A673 (cell line): ENCODE data around the gene BACH2.

Source experiments
- EZH2 ChIP-seq: fragments of 200-600 bp; sonication (generic); IDR thresholded peaks from 2 replicates; pipeline ENCODE4 v1.6.1; 2017; ENCODE audit warnings: borderline replicate concordance, low read depth, mild to moderate bottlenecking, mixed read lengths, antibody characterized with exemption, low read length; ENCODE audit not compliant: poor library complexity, severe bottlenecking
- TF ChIP-seq, protein P1 (sequence below): fragments of 300-800, 200-600 bp; sonication (generic); conservative IDR thresholded peaks from 2 replicates; pipeline ENCODE4 v1.5.1; 2017; ENCODE audit warnings: low read depth, mild to moderate bottlenecking, antibody characterized with exemption, low read length, moderate library complexity, mixed read lengths

DNA sequence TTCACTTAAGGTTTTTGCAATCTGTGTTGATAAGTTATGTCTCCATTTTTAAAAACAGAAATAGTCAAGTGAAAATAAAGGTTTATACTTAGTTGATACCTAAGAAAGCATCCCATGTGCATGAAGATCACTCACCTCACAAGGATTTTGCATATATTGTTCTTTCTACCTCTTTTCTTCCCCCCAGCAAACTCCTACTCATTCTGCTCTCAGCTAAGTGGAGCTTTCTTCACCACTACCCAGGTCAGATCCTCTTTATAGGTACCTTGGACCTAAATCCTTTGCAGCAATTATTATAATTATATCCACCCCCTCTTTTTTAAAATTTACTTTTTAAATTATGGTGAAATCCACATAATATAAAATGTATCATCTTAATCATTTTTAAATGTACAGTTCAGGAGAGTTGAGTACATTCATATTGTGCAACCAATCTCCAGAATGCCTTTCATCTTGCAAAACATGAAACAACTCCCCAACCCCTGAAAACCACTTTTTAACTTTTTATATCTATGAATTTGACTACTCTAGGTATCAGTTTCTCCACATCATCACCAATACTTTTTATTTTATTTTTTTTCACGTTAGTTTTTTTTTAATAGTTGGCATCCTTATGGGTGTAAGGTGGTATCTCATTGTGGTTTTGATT lies 9.3 kb upstream of the BACH2 start:
- no peak for TF ChIP-seq EZH2
- TF ChIP-seq, protein P1, sequence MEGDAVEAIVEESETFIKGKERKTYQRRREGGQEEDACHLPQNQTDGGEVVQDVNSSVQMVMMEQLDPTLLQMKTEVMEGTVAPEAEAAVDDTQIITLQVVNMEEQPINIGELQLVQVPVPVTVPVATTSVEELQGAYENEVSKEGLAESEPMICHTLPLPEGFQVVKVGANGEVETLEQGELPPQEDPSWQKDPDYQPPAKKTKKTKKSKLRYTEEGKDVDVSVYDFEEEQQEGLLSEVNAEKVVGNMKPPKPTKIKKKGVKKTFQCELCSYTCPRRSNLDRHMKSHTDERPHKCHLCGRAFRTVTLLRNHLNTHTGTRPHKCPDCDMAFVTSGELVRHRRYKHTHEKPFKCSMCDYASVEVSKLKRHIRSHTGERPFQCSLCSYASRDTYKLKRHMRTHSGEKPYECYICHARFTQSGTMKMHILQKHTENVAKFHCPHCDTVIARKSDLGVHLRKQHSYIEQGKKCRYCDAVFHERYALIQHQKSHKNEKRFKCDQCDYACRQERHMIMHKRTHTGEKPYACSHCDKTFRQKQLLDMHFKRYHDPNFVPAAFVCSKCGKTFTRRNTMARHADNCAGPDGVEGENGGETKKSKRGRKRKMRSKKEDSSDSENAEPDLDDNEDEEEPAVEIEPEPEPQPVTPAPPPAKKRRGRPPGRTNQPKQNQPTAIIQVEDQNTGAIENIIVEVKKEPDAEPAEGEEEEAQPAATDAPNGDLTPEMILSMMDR, result no peak
